ENCODE measurements around the gene DDB1. TPM values are rescaled to one million over a fixed set of nuclear protein-coding genes. Genes with fewer than 3 reads are reported as not detected.
A peak's percentile ranks its signal among the peaks of the same experiment; 100 is the strongest.

DDB1 gene
- total and polyA plus RNA-seq, 12 donors = 165 to 885 (median 592) TPM

GRCh38 chr11:61305417-61305816 is 27.5 kb downstream of the DDB1 start:
- intact Hi-C loops (cut with DNase I) = no loop called here
- Histone ChIP-seq H3K27me3 (no peaks in the 10 kb centered on the region), H3K4me1 (replicated peaks in 1 of 2) (no peaks in the 10 kb centered on the region), H3K27ac (no peak overlapping the region), H3K36me3 (replicated peaks in 1 of 2) (peaks cover 0 to 100% of the 10 kb centered on the region in 2 donors), H3K4me3 (no peak overlapping the region), H3K9me3 (replicated peaks in 1 of 3) (no peaks in the 10 kb centered on the region)
- WGBS, 4 donors = 95 to 98% (median 96%) methylated on average over 6 to 7 of the region's 7 CpGs
- no peak for DNase-seq
- TF ChIP-seq POLR2A (IDR thresholded peaks at IDR 0.05) (no peak), CTCF (IDR thresholded peaks at IDR 0.05) (no peak)

GRCh38 chr11:61303725-61304124 is 29.2 kb downstream of the DDB1 start:
- H3K9me3 ChIP-seq (replicated peaks in 1 of 3) = no peaks in the 10 kb centered on the region
- H3K27me3 ChIP-seq = no peaks in the 10 kb centered on the region
- no peak overlapping the region for H3K4me3 ChIP-seq
- WGBS, 4 donors = 92 to 98% (median 96%) methylated on average over 9 of the region's 9 CpGs
- DNase-seq = no peak
- TF ChIP-seq POLR2A (IDR thresholded peaks at IDR 0.05) = no peak
- no peak for TF ChIP-seq CTCF (IDR thresholded peaks at IDR 0.05)
- intact Hi-C loops (cut with DNase I) = no loop called here
- no peaks in the 10 kb centered on the region for H3K4me1 ChIP-seq (replicated peaks in 1 of 2)
- peaks cover 0 to 98% of the 10 kb centered on the region in 2 donors for H3K36me3 ChIP-seq (replicated peaks in 1 of 2)
- H3K27ac ChIP-seq = no peak overlapping the region

- WGBS, 4 donors = 91 to 93% (median 91%) methylated on average over 13 of the region's 13 CpGs
- H3K9me3 ChIP-seq (replicated peaks in 1 of 3) = no peaks in the 10 kb centered on the region
- peaks cover 0 to 86% of the 10 kb centered on the region in 2 donors for H3K36me3 ChIP-seq (replicated peaks in 1 of 2)
These were observed 30.4 kb downstream of the DDB1 start for GRCh38 chr11:61302550-61302949.

DNA sequence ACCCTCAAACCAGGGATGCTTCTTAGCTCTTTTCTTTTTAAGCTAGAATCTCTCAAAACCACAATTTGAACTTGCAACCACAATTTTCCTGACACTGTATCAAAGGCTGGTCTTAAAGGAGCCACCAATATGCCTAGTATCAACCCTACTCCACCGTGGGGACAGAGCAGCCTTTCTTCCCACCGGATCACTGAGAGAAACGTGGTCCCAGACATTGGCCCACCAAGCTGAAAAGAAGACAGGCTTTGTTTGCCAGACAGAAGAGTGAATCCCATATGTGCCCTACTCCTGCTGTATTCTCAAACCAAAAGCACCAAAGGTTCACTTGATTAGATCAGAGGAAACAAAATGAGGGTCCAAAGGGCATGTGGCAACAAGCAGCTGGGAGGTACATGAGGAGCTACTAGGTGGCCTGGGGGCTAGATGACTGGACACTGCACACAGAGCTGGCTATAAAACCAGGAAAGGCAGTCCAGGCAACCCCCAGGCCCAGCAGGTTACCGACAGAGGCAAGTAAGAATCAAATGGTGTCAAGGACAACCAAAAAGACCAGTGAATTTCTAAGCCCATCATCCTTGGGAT is 34.2 kb downstream of the DDB1 start:
- TF ChIP-seq CTCF (IDR thresholded peaks at IDR 0.05) (no peak), POLR2A (IDR thresholded peaks at IDR 0.05) (no peak)
- Histone ChIP-seq H3K36me3 (replicated peaks in 1 of 2) (peaks cover 0 to 48% of the 10 kb centered on the region in 2 donors), H3K27ac (peak overlapping the region in 1 of 5 donors; percentile 28), H3K4me1 (replicated peaks in 1 of 2) (peaks cover 14 to 30% of the 10 kb centered on the region in 2 donors), H3K27me3 (no peaks in the 10 kb centered on the region), H3K4me3 (no peak overlapping the region), H3K9me3 (replicated peaks in 1 of 3) (no peaks in the 10 kb centered on the region)
- intact Hi-C loops (cut with DNase I) = no loop called here
- 72 to 85% (median 79%) methylated on average over 4 of the region's 4 CpGs for WGBS, 4 donors
- no peak for DNase-seq

More at GRCh38 chr11:61302550-61302949, 30.4 kb downstream of the DDB1 start:
- intact Hi-C loops (cut with DNase I) = no loop called here
- no peak for DNase-seq
- Histone ChIP-seq H3K27me3 (no peaks in the 10 kb centered on the region), H3K4me3 (no peak overlapping the region), H3K4me1 (replicated peaks in 1 of 2) (peaks cover 0 to 9% of the 10 kb centered on the region in 2 donors), H3K27ac (no peak overlapping the region)
- TF ChIP-seq CTCF (IDR thresholded peaks at IDR 0.05) = no peak
- TF ChIP-seq POLR2A (IDR thresholded peaks at IDR 0.05) = no peak

Data from adrenal gland (tissue), 12 donors.